A673 (cell line): ENCODE data around the gene COQ8A.

Source experiments
- EZH2 ChIP-seq: fragments of 200-600 bp; sonication (generic); IDR thresholded peaks from 2 replicates; pipeline ENCODE4 v1.6.1; 2017; ENCODE audit warnings: borderline replicate concordance, low read depth, mild to moderate bottlenecking, mixed read lengths, antibody characterized with exemption, low read length; ENCODE audit not compliant: poor library complexity, severe bottlenecking
- TF ChIP-seq, protein P1 (sequence below): fragments of 300-800, 200-600 bp; sonication (generic); conservative IDR thresholded peaks from 2 replicates; pipeline ENCODE4 v1.5.1; 2017; ENCODE audit warnings: low read depth, mild to moderate bottlenecking, antibody characterized with exemption, low read length, moderate library complexity, mixed read lengths

DNA sequence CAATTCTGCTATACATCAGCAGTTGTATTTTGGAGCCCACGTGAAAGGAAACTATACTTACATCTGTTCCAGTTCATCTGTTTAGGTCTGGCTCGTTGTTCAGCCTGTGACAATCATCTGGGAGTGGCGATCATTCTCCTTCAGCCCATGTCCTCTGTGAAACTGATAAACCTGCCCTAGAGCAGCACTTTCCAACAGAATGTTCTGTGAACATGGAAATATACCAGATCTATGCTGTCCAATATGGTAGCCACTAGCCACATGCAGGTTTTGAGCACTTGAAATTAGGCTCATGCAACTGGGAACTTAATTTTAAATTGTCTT, 24.5 kb upstream of the COQ8A start:
- TF ChIP-seq, protein P1, sequence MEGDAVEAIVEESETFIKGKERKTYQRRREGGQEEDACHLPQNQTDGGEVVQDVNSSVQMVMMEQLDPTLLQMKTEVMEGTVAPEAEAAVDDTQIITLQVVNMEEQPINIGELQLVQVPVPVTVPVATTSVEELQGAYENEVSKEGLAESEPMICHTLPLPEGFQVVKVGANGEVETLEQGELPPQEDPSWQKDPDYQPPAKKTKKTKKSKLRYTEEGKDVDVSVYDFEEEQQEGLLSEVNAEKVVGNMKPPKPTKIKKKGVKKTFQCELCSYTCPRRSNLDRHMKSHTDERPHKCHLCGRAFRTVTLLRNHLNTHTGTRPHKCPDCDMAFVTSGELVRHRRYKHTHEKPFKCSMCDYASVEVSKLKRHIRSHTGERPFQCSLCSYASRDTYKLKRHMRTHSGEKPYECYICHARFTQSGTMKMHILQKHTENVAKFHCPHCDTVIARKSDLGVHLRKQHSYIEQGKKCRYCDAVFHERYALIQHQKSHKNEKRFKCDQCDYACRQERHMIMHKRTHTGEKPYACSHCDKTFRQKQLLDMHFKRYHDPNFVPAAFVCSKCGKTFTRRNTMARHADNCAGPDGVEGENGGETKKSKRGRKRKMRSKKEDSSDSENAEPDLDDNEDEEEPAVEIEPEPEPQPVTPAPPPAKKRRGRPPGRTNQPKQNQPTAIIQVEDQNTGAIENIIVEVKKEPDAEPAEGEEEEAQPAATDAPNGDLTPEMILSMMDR, result no peak
- no peak for TF ChIP-seq EZH2
